ENCODE measurements around the gene BEND6. TPM values are rescaled to one million over a fixed set of nuclear protein-coding genes. Genes with fewer than 3 reads are reported as not detected.

Gene BEND6
- polyA plus RNA-seq, 3 donors = not detected

- peaks cover 5 to 11% (median 8%) of the 10 kb centered on the region in 7 donors for H3K9me3 Mint-ChIP-seq
- peaks cover 0 to 2% (median 0%) of the 10 kb centered on the region in 3 donors for H3K27me3 Mint-ChIP-seq (ENCODE audit: low read depth in 3 of 3)
- H3K4me1 ChIP-seq (ENCODE audit: control insufficient read depth in 1 of 2, insufficient read depth in 2 of 2, low read length in 2 of 2) = peaks cover 11 to 14% of the 10 kb centered on the region in 2 donors
- H3K36me3 Mint-ChIP-seq = peaks cover 0 to 3% of the 10 kb centered on the region in 2 donors
- no peak overlapping the region for H2AFZ ChIP-seq (ENCODE audit: insufficient read depth, low read depth, low read length, poor library complexity, severe bottlenecking)
- H3K79me2 ChIP-seq (ENCODE audit: insufficient read depth, low read length) = no peaks in the 10 kb centered on the region
- 20% methylated on average over 2 of the region's 4 CpGs for WGBS (ENCODE audit: insufficient coverage)
- no peaks in the 10 kb centered on the region for H3K27me3 ChIP-seq (ENCODE audit: control insufficient read depth in 2 of 2, insufficient read depth in 2 of 2, low read length in 2 of 2)
- H3K4me3 Mint-ChIP-seq = no peak overlapping the region
- H3K27ac ChIP-seq (ENCODE audit: low read depth in 1 of 2, low read length in 2 of 2) = no peak overlapping the region
- no peak overlapping the region for H3K4me2 ChIP-seq (replicated peaks; ENCODE audit: extremely low read depth, low read length, poor library complexity, severe bottlenecking)
- H3K9ac ChIP-seq (ENCODE audit: insufficient read depth, low read length, poor library complexity, severe bottlenecking) = no peak overlapping the region
- intact Hi-C loops (cut with micrococcal nuclease) = no loop called here
- H3K27ac Mint-ChIP-seq = no peak overlapping the region
- no peaks in the 10 kb centered on the region for H3K36me3 ChIP-seq (replicated peaks in 1 of 2; ENCODE audit: control insufficient read depth in 1 of 2, insufficient read depth in 2 of 2, low read length in 2 of 2)
- H3K4me3 ChIP-seq (replicated peaks in 1 of 3; ENCODE audit: low read depth in 2 of 3, low read length in 3 of 3) = no peak overlapping the region
- H4K20me1 ChIP-seq (ENCODE audit: insufficient read depth, low read length) = no peaks in the 10 kb centered on the region
- peaks cover 2 to 7% of the 10 kb centered on the region in 2 donors for H3K9me3 ChIP-seq (replicated peaks in 1 of 2; ENCODE audit: control insufficient read depth in 1 of 2, insufficient read depth in 1 of 2, low read length in 2 of 2)
- H3K4me1 Mint-ChIP-seq = peaks cover 16% of the 10 kb centered on the region
- no peak for TF ChIP-seq CTCF (IDR thresholded peaks at IDR 0.05)
- no peak for DNase-seq
Measured at GRCh38 chr6:56936466-56936865, 18.4 kb upstream of the BEND6 start.

- Mint-ChIP-seq H3K4me1 (peaks cover 4% of the 10 kb centered on the region), H3K27me3 (ENCODE audit: low read depth in 3 of 3) (peaks cover 0 to 2% (median 0%) of the 10 kb centered on the region in 3 donors), H3K4me3 (no peak overlapping the region), H3K27ac (no peak overlapping the region), H3K9me3 (peaks cover 9 to 15% (median 11%) of the 10 kb centered on the region in 7 donors), H3K36me3 (peaks cover 0 to 3% of the 10 kb centered on the region in 2 donors)
- H3K9ac ChIP-seq (ENCODE audit: insufficient read depth, low read length, poor library complexity, severe bottlenecking) = no peak overlapping the region
- H3K4me2 ChIP-seq (replicated peaks; ENCODE audit: extremely low read depth, low read length, poor library complexity, severe bottlenecking) = no peak overlapping the region
- H3K9me3 ChIP-seq (replicated peaks in 1 of 2; ENCODE audit: control insufficient read depth in 1 of 2, insufficient read depth in 1 of 2, low read length in 2 of 2) = peaks cover 3 to 10% of the 10 kb centered on the region in 2 donors
- H4K20me1 ChIP-seq (ENCODE audit: insufficient read depth, low read length) = no peaks in the 10 kb centered on the region
- H3K27ac ChIP-seq (ENCODE audit: low read depth in 1 of 2, low read length in 2 of 2) = no peak overlapping the region
- no peak overlapping the region for H3K4me3 ChIP-seq (replicated peaks in 1 of 3; ENCODE audit: low read depth in 2 of 3, low read length in 3 of 3)
- no peak for TF ChIP-seq CTCF (IDR thresholded peaks at IDR 0.05)
- WGBS (ENCODE audit: insufficient coverage) = 100% methylated on average over 1 of the region's 1 CpG
- peaks cover 0 to under 1% of the 10 kb centered on the region in 2 donors for H3K4me1 ChIP-seq (ENCODE audit: control insufficient read depth in 1 of 2, insufficient read depth in 2 of 2, low read length in 2 of 2)
- no peaks in the 10 kb centered on the region for H3K27me3 ChIP-seq (ENCODE audit: control insufficient read depth in 2 of 2, insufficient read depth in 2 of 2, low read length in 2 of 2)
- intact Hi-C loops (cut with micrococcal nuclease) = no loop called here
- DNase-seq = peak in 1 of 3 donors; percentile 2
- H2AFZ ChIP-seq (ENCODE audit: insufficient read depth, low read depth, low read length, poor library complexity, severe bottlenecking) = no peak overlapping the region
- no peaks in the 10 kb centered on the region for H3K36me3 ChIP-seq (replicated peaks in 1 of 2; ENCODE audit: control insufficient read depth in 1 of 2, insufficient read depth in 2 of 2, low read length in 2 of 2)
- H3K79me2 ChIP-seq (ENCODE audit: insufficient read depth, low read length) = no peaks in the 10 kb centered on the region
Measured at GRCh38 chr6:56938649-56939191, 16.2 kb upstream of the BEND6 start.
